Epithelial cell of esophagus (primary cell): ENCODE data around the gene OTUD4.

Experiments
- DNase-seq: peaks from one replicate; pipeline ENCODE4 v3.0.0; 2010; ENCODE audit warnings: low read depth
- H3K4me3 ChIP-seq: 2 replicates; pipeline ENCODE4 v1.5.1; 2011; ENCODE audit warnings: mild to moderate bottlenecking, low read length, control low read depth
- CTCF ChIP-seq: IDR thresholded peaks from 2 replicates; pipeline ENCODE4 v1.5.1; 2011; ENCODE audit warnings: low read depth, mild to moderate bottlenecking, low read length, control low read depth, inconsistent platforms; ENCODE audit not compliant: insufficient read depth; ENCODE audit errors: missing control alignments

The OTUD4 gene

GRCh38 chr4:145189981-145190380 is 9.6 kb upstream of the OTUD4 start:
- DNase-seq = no peak
- TF ChIP-seq CTCF = no peak
- no peak overlapping the region for H3K4me3 ChIP-seq

- no peak for DNase-seq
- no peak for TF ChIP-seq CTCF
- H3K4me3 ChIP-seq = no peak overlapping the region
Measured at GRCh38 chr4:145186729-145187128, 6.3 kb upstream of the OTUD4 start.

DNA sequence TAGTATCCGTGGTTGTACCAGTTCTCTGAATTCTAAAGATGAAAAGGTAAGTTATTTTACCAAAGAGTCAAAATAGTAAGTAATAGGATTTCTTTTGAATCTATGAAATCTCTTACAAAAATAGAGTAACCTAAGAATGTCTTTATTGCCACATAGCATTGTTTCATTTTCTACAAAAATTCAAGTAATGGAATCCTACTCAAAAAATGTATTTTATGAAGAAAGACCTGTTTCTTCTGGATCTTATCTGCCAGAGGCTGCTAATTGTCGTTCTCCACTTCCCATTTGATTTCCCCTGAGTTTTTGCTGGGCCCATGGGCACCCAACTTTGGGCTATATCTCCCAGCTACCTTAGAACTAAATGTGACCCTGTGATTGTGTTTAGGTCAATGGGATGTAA is 3.2 kb upstream of the OTUD4 start:
- no peak for DNase-seq
- H3K4me3 ChIP-seq = no peak overlapping the region
- TF ChIP-seq CTCF = no peak

GRCh38 chr4:145183023-145183422 is 2.6 kb upstream of the OTUD4 start:
- H3K4me3 ChIP-seq = no peak overlapping the region
- DNase-seq = peak; percentile 36
- TF ChIP-seq CTCF = no peak

GRCh38 chr4:145182222-145182621 is 1.8 kb upstream of the OTUD4 start:
- H3K4me3 ChIP-seq = no peak overlapping the region
- TF ChIP-seq CTCF = no peak
- DNase-seq = no peak

- DNase-seq = no peak
- H3K4me3 ChIP-seq = peak overlapping the region; percentile 57
- TF ChIP-seq CTCF = no peak
Measured at GRCh38 chr4:145181091-145181501, 707 bp upstream of the OTUD4 start.

DNA sequence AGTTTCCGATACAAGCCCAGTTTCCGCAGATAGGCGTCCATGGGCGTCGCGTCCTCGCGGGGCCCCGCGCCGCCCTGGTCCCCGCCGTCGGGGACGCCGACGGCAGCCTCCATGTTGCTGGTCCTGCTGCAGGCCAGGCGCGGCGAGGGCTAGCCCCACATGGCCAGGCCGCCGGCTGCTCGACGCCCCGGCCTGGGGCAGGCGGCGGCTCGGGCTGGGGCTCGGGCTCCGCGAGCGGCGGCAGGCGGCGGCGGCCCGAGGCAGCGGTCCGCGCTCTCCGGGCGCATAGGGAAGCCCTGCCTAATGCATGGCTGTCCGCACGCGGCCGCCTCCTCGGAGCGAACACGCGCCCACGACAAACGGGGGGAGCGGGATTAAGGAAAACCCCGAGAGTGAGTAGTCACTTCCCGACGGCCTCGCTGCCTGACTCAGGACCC is 510 bp downstream of the OTUD4 start:
- peak; percentile 39 for DNase-seq
- peak overlapping the region; percentile 57 for H3K4me3 ChIP-seq
